NCI-H187 treated with DMSO at 0.1 percent for 48 hours (cell line): ENCODE measurements around the gene LPCAT3.

Experiments used
- DNase-seq: peaks from one replicate; lab custom pipeline; 2025; lab: John Stamatoyannopoulos, UW

LPCAT3 gene

GRCh38 chr12:6998715-6999451, 19.4 kb downstream of the LPCAT3 start:
- DNase-seq: no peak

GRCh38 chr12:6996040-6996441, 22.2 kb downstream of the LPCAT3 start:
- no peak for DNase-seq

- no peak for DNase-seq
Observed at GRCh38 chr12:6987956-6988553, 30.2 kb downstream of the LPCAT3 start.

GRCh38 chr12:6982532-6982931, 35.7 kb downstream of the LPCAT3 start:
- DNase-seq: no peak

- DNase-seq: no peak
Observed at GRCh38 chr12:6981152-6982052, 36.9 kb downstream of the LPCAT3 start.

- no peak for DNase-seq
Observed at GRCh38 chr12:6980740-6981139, 37.5 kb downstream of the LPCAT3 start.

GRCh38 chr12:6980075-6980474, 38.2 kb downstream of the LPCAT3 start:
- no peak for DNase-seq

GRCh38 chr12:6979453-6979852, 38.8 kb downstream of the LPCAT3 start:
- no peak for DNase-seq

- no peak for DNase-seq
Observed at GRCh38 chr12:6979021-6979420, 39.3 kb downstream of the LPCAT3 start.

GRCh38 chr12:6978611-6979011, 39.7 kb downstream of the LPCAT3 start:
- no peak for DNase-seq

GRCh38 chr12:6978188-6978587, 40.1 kb downstream of the LPCAT3 start:
- no peak for DNase-seq

- no peak for DNase-seq
Observed at GRCh38 chr12:6977653-6978052, 40.6 kb downstream of the LPCAT3 start.

GRCh38 chr12:6975297-6976032, 42.8 kb downstream of the LPCAT3 start:
- no peak for DNase-seq

GRCh38 chr12:6974180-6974579, 44.1 kb downstream of the LPCAT3 start:
- DNase-seq: no peak

- no peak for DNase-seq
Observed at GRCh38 chr12:6970096-6970527, 48.2 kb downstream of the LPCAT3 start.

GRCh38 chr12:6968426-6968825, 49.9 kb downstream of the LPCAT3 start:
- no peak for DNase-seq

GRCh38 chr12:6967651-6968100, 50.6 kb downstream of the LPCAT3 start:
- DNase-seq: no peak

GRCh38 chr12:6966351-6966750, 51.9 kb downstream of the LPCAT3 start:
- no peak for DNase-seq

- no peak for DNase-seq
Observed at GRCh38 chr12:6965714-6966113, 52.6 kb downstream of the LPCAT3 start.

- peak; percentile 35 for DNase-seq
Observed at GRCh38 chr12:6965026-6965661, 53.1 kb downstream of the LPCAT3 start.

- no peak for DNase-seq
Observed at GRCh38 chr12:6964605-6965025, 53.7 kb downstream of the LPCAT3 start.
